Endometrial microvascular endothelial cells (primary cell): Measurements from ENCODE around the gene LAIR1. TPM values are rescaled to one million over a fixed set of nuclear protein-coding genes. Genes with fewer than 3 reads are reported as not detected.
"Not testable (repeated sequence)": the region's sequence is repeated elsewhere in the genome, so short reads cannot be mapped to it uniquely, and the experiment has no call there.

Source experiments
- in situ Hi-C: cut with HindIII; loops from 2 replicates; pipeline ENCODE4 v1.10.0; 2017; ENCODE audit warnings: low sequenced_read_pairs, low pct_unique_long_range_greater_than_20kb; ENCODE audit errors: inconsistent ontology term
- total RNA-seq: library from RNA; depleted of rRNA; stranded (reverse); fragments of >200 nt; gene quantifications from one replicate; pipeline ENCODE4 v1.2.3, GENCODE V29; 2015; ENCODE audit errors: inconsistent ontology term

Gene LAIR1
- total RNA-seq = not detected

- in situ Hi-C loops = no loop called here
These were observed at the start of gene LAIR1 for GRCh38 chr19:54364775-54365257. TSS of gene LAIR1 (minus strand) at chr19:54364931. CDS start at chr19:54364804, 127 bp downstream.

DNA sequence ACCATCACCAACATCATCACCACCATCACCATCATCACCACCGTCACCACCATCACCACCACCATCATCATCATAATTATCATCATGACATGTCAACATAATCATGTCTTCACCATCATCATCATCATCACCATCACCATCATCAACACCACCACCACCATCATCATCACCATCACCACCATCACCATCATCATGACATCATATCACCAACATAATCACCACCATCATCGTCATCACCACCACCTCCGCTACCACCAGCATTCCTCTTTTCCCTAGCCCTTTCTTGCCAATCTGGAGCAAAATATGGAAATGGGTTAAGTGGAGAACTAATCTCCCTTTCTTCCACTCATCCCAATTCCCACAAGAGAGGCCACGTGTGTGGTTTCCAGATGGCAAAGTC, 49.4 kb upstream of the LAIR1 start:
- in situ Hi-C loops = no loop called here

GRCh38 chr19:54412877-54413276, 48.1 kb upstream of the LAIR1 start:
- in situ Hi-C loops = no loop called here

- in situ Hi-C loops = no loop called here
These were observed 46.3 kb upstream of the LAIR1 start for GRCh38 chr19:54411033-54411432.

DNA sequence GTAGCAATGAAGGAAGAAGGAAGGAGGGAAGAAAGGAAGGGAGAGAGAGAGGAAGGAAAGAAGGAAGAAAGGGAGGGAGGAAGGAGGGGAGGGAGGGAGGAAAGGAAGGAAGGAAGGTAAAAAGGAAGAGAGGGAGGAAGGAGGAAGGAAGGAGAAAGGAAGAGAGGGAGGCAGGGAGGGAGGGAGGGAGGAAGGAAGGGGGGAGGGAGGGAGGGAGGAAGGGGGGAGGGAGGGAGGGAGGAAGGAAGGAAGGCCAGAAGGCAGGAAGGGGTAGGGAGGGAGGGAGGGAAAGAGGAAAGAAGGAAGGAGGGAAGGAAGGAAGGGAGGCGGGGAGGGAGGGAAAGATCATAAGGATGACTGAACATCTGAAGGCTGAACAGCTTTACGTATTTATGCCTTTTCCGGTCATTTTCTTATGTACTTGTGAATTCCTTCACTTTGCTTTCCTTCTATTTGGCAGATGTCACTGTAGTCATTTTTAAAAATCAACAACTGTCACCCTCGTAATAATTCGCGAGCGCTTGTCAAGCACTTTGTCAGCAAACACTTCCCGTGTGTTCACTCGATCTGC, 43.8 kb upstream of the LAIR1 start:
- in situ Hi-C loops = no loop called here

- in situ Hi-C loops = no loop called here
These were observed 43.0 kb upstream of the LAIR1 start for GRCh38 chr19:54407780-54408179.

DNA sequence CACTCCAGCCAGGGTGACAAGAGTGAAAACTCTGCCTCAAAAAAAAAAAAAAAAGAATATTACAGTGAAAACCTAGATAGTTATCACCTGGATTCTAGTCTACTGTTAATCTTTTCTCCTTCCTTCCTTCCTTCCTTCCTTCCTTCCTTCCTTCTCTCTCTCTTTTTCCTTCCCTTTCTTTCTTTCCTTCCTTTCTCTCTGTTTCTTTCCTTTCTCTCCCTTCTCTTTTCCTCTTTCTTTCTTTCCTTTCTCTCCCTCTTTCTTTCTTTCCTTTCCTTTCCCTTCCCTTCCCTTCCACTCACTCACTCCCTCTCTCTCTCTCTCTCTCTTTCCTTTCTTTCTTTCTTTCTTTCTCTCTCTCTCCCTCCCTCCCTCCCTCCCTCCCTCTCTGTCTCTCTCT, 40.9 kb upstream of the LAIR1 start:
- in situ Hi-C loops = no loop called here

GRCh38 chr19:54403054-54403453, 38.3 kb upstream of the LAIR1 start:
- in situ Hi-C loops = no loop called here

DNA sequence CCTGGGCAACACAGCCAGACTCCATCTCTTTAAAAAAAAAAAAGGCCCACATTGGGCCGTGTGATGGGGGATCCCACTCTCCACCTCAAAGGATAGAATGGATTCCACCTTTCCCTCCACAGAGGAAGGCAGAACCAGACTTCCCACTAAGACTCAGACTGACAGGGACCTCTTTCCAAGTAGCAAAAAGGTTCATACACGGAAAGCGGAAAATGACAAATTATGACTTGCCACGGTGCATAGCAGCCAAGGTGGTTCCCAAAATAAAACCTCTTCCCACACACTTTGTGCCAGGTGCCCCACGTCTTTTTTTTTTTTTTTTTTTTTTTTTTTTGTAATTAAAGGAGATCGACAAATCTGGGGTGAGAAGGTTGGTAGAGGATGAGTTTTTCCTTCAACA, 36.2 kb upstream of the LAIR1 start:
- in situ Hi-C loops = no loop called here

GRCh38 chr19:54399189-54399588, 34.5 kb upstream of the LAIR1 start:
- in situ Hi-C loops = no loop called here

DNA sequence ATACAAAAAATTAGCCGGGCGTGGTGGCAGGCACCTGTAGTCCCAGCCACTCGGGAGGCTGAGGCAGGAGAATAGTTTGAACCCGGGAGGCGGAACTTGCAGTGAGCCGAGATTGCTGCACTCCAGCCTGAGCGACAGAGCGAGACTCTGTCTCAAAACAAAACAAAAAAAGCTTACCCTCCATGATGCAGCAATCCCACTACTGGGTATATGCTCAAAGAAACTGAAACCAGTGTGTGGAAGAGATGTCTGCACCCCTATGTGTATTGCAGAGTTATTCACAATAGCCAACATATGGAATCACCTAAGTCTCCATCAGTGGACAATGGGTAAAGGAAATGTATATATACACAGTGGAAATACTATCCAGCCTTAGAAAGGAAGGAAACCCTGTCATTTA, 31.0 kb upstream of the LAIR1 start:
- in situ Hi-C loops = no loop called here

- in situ Hi-C loops = no loop called here
These were observed 28.6 kb upstream of the LAIR1 start for GRCh38 chr19:54393381-54393780.

DNA sequence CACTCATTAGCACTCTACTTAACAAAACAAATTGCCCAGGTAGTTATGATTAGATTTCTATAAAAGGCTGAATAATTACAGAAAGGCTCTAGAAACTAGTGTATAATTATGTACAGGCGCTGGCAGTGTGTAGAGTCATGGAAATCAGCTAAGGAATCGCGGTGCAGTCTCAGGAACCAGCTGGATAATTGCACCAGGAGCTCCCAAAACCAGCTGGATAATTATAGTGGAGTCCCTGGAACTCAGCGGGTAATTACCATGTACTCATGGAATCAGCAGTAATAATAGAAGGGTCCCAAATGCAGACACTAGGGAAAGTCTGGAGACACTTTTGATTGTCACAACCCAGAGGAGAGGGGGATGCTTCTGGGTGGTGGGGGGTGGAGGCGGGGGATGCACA, 27.4 kb upstream of the LAIR1 start:
- in situ Hi-C loops = no loop called here

- in situ Hi-C loops = no loop called here
These were observed 26.9 kb upstream of the LAIR1 start for GRCh38 chr19:54391589-54392061.

- in situ Hi-C loops = no loop called here
These were observed 26.3 kb upstream of the LAIR1 start for GRCh38 chr19:54390942-54391577.

GRCh38 chr19:54389553-54389952, 24.8 kb upstream of the LAIR1 start:
- in situ Hi-C loops = no loop called here

GRCh38 chr19:54388802-54389139, 24.0 kb upstream of the LAIR1 start:
- in situ Hi-C loops = no loop called here

- in situ Hi-C loops = no loop called here
These were observed 23.5 kb upstream of the LAIR1 start for GRCh38 chr19:54387991-54388801.

DNA sequence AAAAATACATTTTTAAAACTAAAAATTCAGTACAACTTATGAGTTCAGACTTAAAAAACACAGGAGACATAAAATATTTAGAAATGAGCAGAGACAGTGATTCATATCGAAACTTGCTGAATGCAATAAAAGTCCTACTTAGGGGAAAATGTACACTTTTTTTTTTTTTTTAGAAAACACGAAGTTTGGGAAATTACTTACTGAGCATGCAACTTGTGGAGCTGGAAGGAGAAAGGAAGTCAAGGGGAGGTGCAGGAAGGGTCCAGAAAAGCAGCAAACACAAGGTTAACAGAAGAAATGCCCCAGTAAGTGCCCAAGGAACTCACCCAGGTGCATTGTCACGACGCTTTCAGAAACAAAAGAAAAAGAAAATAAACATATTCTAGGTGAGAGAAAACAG, 18.6 kb upstream of the LAIR1 start:
- in situ Hi-C loops = no loop called here

- in situ Hi-C loops = not testable (repeated sequence)
These were observed 17.3 kb upstream of the LAIR1 start for GRCh38 chr19:54382041-54382440.
